HG03159 (cell line): ENCODE data around the gene APBB2.

Experiments
- ATAC-seq: cut with Tn5 transposase; IDR thresholded peaks from one replicate; pipeline ENCODE4 v1.9.1; 2021; ENCODE audit warnings: mild to moderate bottlenecking, moderate library complexity; ENCODE audit not compliant: unreplicated experiment

The APBB2 gene

GRCh38 chr4:41216294-41217019, 2.1 kb upstream of the APBB2 start:
- peak; percentile 48 for ATAC-seq

GRCh38 chr4:41215969-41216293, 1.6 kb upstream of the APBB2 start:
- no peak for ATAC-seq

- ATAC-seq = no peak
Measured at GRCh38 chr4:41215155-41215554, 813 bp upstream of the APBB2 start.

- peak; percentile 1 for ATAC-seq
Measured at GRCh38 chr4:41214825-41215146, 444 bp upstream of the APBB2 start.

- ATAC-seq = peak; percentile 5
Measured at GRCh38 chr4:41213625-41214135, 662 bp downstream of the APBB2 start.

GRCh38 chr4:41212616-41213203, 1.6 kb downstream of the APBB2 start:
- ATAC-seq = no peak

- ATAC-seq = no peak
Measured at GRCh38 chr4:41211951-41212615, 2.3 kb downstream of the APBB2 start.

- no peak for ATAC-seq
Measured at GRCh38 chr4:41209901-41210300, 4.4 kb downstream of the APBB2 start.

GRCh38 chr4:41209187-41209586, 5.2 kb downstream of the APBB2 start:
- ATAC-seq = no peak

GRCh38 chr4:41207291-41207831, 7.0 kb downstream of the APBB2 start:
- no peak for ATAC-seq

- ATAC-seq = no peak
Measured at GRCh38 chr4:41205854-41206460, 8.4 kb downstream of the APBB2 start.

- ATAC-seq = no peak
Measured at GRCh38 chr4:41205130-41205529, 9.2 kb downstream of the APBB2 start.

GRCh38 chr4:41204400-41204978, 9.9 kb downstream of the APBB2 start:
- ATAC-seq = no peak

- no peak for ATAC-seq
Measured at GRCh38 chr4:41203841-41204240, 10.5 kb downstream of the APBB2 start.

GRCh38 chr4:41202820-41203568, 11.3 kb downstream of the APBB2 start:
- no peak for ATAC-seq

GRCh38 chr4:41202356-41202755, 12.0 kb downstream of the APBB2 start:
- ATAC-seq = no peak

GRCh38 chr4:41200486-41201017, 13.8 kb downstream of the APBB2 start:
- ATAC-seq = no peak

- no peak for ATAC-seq
Measured at GRCh38 chr4:41199788-41200187, 14.6 kb downstream of the APBB2 start.

GRCh38 chr4:41197996-41198395, 16.3 kb downstream of the APBB2 start:
- no peak for ATAC-seq

GRCh38 chr4:41197495-41197894, 16.8 kb downstream of the APBB2 start:
- no peak for ATAC-seq
